ENCODE results near the gene SLC16A3. TPM values are rescaled to one million over a fixed set of nuclear protein-coding genes. Genes with fewer than 3 reads are reported as not detected.
A peak's percentile ranks its signal among the peaks of the same experiment; 100 is the strongest.

SLC16A3 gene
- total RNA-seq, 6 experiments from 2014 or later, result 4.1 to 34.0 (median 7.3) TPM

- TF ChIP-seq CTCF (IDR thresholded peaks at IDR 0.05), result no peak
- no peak for TF ChIP-seq POLR2A (IDR thresholded peaks at IDR 0.05)
- DNase-seq (peak in 1 of 3 donors; percentile 50), ATAC-seq (no peak)
- H3K4me3 ChIP-seq, result peak overlapping the region in 2 of 3 donors; percentile 99
- H3K9me3 ChIP-seq, result no peaks in the 10 kb centered on the region
- peaks cover 0 to 3% (median 0%) of the 10 kb centered on the region in 4 donors for H3K36me3 ChIP-seq
- H3K4me1 ChIP-seq, result peaks cover 0 to 26% (median 11%) of the 10 kb centered on the region in 4 donors
- H3K27ac ChIP-seq, result peak overlapping the region; percentile 95 to 99 (median 98)
- WGBS (ENCODE audit: insufficient coverage, low coverage, low lambda C conversion rate, missing lambda C conversion rate), result 56% methylated on average over 10 of the region's 27 CpGs
- intact Hi-C loops (cut with DNase I), result no loop called here
- H3K27me3 ChIP-seq, result no peaks in the 10 kb centered on the region
Observed at GRCh38 chr17:82274134-82275020, 45.5 kb downstream of the SLC16A3 start.

- ATAC-seq, result no peak
Observed at GRCh38 chr17:82275326-82275725, 46.5 kb downstream of the SLC16A3 start.

DNA sequence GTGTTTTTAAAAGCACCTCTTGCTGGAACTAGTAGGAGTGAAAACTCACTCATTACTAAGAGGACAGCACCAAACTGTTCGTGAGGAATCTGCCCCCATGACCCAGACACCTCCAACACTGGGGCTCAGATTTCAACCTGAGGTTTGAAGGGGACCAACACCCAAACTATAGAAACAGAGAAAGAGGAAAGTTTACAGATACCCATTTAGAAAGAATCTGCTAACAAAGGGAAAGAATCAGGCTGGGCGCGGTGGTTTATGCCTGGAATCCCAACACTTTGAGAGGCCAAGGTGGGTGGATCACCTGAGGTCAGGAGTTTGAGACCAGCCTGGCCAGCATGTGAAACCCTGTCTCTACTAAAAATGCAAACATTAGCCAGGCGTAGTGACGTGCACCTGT, 48.1 kb downstream of the SLC16A3 start:
- WGBS (ENCODE audit: insufficient coverage, low coverage, low lambda C conversion rate, missing lambda C conversion rate), result 74% methylated on average over 4 of the region's 5 CpGs
- DNase-seq, result peak in 1 of 3 donors; percentile 5

More at GRCh38 chr17:82275326-82275725, 46.5 kb downstream of the SLC16A3 start:
- H3K27me3 ChIP-seq, result no peaks in the 10 kb centered on the region
- no peaks in the 10 kb centered on the region for H3K9me3 ChIP-seq
- H3K4me1 ChIP-seq, result peaks cover 0 to 16% (median 7%) of the 10 kb centered on the region in 4 donors
- H3K27ac ChIP-seq, result no peak overlapping the region
- no peak overlapping the region for H3K4me3 ChIP-seq
- H3K36me3 ChIP-seq, result peaks cover 0 to 3% (median 0%) of the 10 kb centered on the region in 4 donors
- intact Hi-C loops (cut with DNase I), result no loop called here
- WGBS (ENCODE audit: insufficient coverage, low coverage, low lambda C conversion rate, missing lambda C conversion rate), result 95% methylated on average over 4 of the region's 14 CpGs
- no peak for TF ChIP-seq POLR2A (IDR thresholded peaks at IDR 0.05)
- TF ChIP-seq CTCF (IDR thresholded peaks at IDR 0.05), result no peak
- peak in 1 of 3 donors; percentile 46 for DNase-seq

GRCh38 chr17:82277851-82278250, 49.0 kb downstream of the SLC16A3 start:
- 93% methylated on average over 3 of the region's 12 CpGs for WGBS (ENCODE audit: insufficient coverage, low coverage, low lambda C conversion rate, missing lambda C conversion rate)
- DNase-seq (peak in 1 of 3 donors; percentile 13), ATAC-seq (no peak)

More for the DNA sequence above, 48.1 kb downstream of the SLC16A3 start:
- intact Hi-C loops (cut with DNase I), result no loop called here
- Histone ChIP-seq H3K36me3 (no peaks in the 10 kb centered on the region), H3K27ac (no peak overlapping the region), H3K4me3 (no peak overlapping the region), H3K9me3 (no peaks in the 10 kb centered on the region), H3K4me1 (peaks cover 0 to 11% (median 1%) of the 10 kb centered on the region in 4 donors), H3K27me3 (no peaks in the 10 kb centered on the region)
- ATAC-seq, result no peak
- TF ChIP-seq CTCF (IDR thresholded peaks at IDR 0.05) (no peak), POLR2A (IDR thresholded peaks at IDR 0.05) (no peak)

More at GRCh38 chr17:82277851-82278250, 49.0 kb downstream of the SLC16A3 start:
- H3K36me3 ChIP-seq, result no peaks in the 10 kb centered on the region
- H3K27me3 ChIP-seq, result no peaks in the 10 kb centered on the region
- no peaks in the 10 kb centered on the region for H3K9me3 ChIP-seq
- H3K4me3 ChIP-seq, result no peak overlapping the region
- intact Hi-C loops (cut with DNase I), result no loop called here
- H3K4me1 ChIP-seq, result peaks cover 0 to 5% (median 0%) of the 10 kb centered on the region in 4 donors
- no peak overlapping the region for H3K27ac ChIP-seq
- TF ChIP-seq CTCF (IDR thresholded peaks at IDR 0.05) (no peak), POLR2A (IDR thresholded peaks at IDR 0.05) (no peak)
